ENCODE results near the gene CEP112.

- TF ChIP-seq CTCF (optimal IDR thresholded peaks at IDR 0.05 in 1 of 3, IDR thresholded peaks at IDR 0.05 in 1 of 3, conservative IDR thresholded peaks at IDR 0.05 in 1 of 3; ENCODE audit: extremely low read depth in 1 of 3, insufficient read depth in 2 of 3, low read length in 3 of 3) (no peak), EZH2 (IDR thresholded peaks at IDR 0.05; ENCODE audit: low read length) (no peak)
These were observed 102.2 kb downstream of the CEP112 start for GRCh38 chr17:66089764-66090163.

Data from keratinocyte (primary cell).